ENCODE measurements around the gene CETP.
A peak's percentile ranks its signal among the peaks of the same experiment; 100 is the strongest.
"Not testable (repeated sequence)": the region's sequence is repeated elsewhere in the genome, so short reads cannot be mapped to it uniquely, and the experiment has no call there.

The CETP gene

DNA sequence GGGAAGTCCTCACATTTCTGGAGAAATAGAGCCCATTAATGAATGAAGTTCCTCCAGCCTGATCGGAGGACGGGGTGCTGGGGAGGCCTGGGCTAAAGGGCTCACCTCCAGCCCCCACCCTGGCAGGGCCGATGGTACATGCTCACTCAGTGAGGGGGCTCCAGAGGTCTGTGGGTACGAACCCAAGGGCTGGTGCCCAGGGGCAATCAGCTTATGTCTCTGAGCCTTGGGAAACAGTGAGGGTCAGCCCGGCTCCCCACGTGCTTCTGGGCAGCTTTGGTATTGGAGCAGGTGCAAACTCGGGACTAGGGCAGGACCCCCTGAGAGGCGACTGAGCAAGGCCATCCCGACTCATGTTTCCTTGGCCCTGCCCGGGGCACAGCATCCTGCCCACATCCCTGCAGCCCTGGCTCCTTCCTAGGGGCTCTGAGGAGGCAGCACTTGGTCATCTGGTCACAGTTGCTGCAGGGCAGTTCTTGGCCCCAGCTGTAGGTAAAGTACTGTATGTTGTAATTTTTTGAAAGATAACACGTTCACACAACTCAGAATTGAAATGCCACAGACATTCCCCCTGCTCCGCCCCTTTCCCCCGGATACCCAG is 969 bp upstream of the CETP start:
- DNase-seq, result no peak

DNA sequence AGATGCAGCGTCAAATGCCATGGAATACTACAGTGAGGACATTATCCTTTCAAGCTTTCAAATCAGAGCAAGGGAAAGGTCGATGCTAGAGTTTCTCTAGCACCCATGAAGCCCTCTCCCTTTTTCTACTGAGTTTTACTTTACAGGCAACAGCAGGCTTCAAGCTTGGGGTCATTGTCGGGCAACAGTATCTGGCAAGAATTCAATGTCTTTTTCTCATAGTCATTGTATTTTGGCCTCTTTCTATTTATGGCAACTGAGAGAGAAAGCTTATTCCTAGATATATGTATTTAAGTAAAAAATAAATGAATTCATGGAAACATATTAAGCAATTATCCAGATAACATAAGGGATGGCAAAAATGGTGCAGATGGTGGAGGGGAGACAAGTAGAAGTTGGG is 364 bp upstream of the CETP start:
- DNase-seq, result no peak

- DNase-seq, result peak; percentile 98
These were observed 2.7 kb downstream of the CETP start for GRCh38 chr16:56964243-56965148.

DNA sequence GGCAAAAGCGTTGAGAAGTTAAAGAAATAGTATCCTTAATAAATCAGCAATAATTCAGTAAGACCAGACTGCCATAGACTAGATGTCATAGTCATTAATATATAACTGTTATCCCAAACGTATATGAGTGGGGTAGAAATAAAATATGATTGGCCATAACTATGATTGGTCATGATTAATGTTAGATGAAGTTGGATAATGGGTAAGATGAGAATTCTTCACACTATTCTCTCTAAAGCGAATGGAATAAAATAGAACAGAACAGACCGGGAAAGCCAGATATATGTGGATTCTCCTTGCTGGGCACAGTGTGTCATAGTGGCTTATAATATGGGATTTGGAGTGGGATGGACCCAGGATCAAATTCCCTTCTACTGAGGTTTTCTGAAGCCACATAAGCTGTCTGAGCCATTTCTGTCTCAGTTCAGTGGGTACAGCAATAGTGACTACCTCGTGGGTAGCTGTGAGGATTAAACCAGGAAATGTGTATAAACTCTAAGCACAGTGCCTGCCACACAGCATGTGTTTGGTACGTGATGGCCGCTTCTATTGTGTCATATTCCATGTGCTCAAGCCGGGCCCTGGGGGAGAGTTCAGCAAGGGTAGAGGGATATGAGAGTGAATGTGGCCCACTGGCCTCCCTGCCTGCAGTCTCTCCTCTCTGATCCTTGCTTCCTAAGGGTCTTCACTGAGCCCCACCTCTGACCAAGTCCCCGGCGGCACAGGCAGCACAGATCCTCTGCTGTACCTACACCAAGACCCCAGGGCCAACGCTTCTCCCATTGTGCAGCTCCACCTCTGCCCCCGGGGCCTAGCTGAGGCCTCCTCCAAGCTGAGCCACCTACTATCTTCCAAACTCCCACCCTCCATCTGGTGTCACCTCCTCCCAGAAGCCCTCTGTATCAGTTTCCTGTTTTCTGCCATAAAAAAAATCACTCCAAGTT is 3.7 kb downstream of the CETP start:
- DNase-seq, result peak; percentile 24

GRCh38 chr16:56966093-56966475 is 4.3 kb downstream of the CETP start:
- no peak for DNase-seq

GRCh38 chr16:56967733-56968132 is 6.0 kb downstream of the CETP start:
- DNase-seq, result no peak

GRCh38 chr16:56969769-56970168 is 8.0 kb downstream of the CETP start:
- DNase-seq, result no peak

DNA sequence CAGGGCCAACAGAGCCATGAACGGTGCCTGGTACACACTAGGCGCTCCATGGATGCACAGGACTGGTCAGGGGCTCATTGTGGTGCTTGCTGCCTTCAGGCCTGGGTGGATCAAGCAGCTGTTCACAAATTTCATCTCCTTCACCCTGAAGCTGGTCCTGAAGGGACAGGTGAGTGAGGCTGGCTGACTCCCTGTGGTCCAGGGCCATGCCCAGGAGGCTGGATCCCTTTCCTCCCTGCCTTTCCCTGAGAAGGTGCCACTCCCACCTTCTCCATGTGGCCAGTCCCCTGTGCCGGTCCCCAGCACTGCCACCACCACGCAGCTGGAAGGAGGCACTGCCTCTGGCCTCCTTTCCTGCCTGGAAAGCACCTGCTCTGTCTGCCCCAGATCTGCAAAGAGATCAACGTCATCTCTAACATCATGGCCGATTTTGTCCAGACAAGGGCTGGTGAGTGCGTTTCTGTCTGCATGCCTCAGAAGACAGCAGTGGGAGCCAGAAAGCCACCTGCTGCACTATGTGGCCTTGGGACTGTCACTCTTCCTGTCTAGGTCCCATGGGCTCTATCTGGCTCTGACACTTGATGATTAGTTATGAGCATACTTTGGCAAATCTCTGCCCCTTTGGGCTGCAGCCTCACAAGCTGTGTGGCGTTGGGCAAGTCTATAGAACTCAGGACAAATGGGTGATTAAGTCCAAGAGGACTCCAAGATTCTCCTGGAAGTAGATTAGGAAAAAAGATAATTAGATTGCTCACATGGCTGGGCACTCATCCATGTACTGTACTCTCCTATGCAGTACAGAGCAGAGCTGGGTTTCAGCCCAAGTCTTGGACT is 9.4 kb downstream of the CETP start:
- no peak for DNase-seq

GRCh38 chr16:56971768-56972043 is 10.0 kb downstream of the CETP start:
- no peak for DNase-seq

DNA sequence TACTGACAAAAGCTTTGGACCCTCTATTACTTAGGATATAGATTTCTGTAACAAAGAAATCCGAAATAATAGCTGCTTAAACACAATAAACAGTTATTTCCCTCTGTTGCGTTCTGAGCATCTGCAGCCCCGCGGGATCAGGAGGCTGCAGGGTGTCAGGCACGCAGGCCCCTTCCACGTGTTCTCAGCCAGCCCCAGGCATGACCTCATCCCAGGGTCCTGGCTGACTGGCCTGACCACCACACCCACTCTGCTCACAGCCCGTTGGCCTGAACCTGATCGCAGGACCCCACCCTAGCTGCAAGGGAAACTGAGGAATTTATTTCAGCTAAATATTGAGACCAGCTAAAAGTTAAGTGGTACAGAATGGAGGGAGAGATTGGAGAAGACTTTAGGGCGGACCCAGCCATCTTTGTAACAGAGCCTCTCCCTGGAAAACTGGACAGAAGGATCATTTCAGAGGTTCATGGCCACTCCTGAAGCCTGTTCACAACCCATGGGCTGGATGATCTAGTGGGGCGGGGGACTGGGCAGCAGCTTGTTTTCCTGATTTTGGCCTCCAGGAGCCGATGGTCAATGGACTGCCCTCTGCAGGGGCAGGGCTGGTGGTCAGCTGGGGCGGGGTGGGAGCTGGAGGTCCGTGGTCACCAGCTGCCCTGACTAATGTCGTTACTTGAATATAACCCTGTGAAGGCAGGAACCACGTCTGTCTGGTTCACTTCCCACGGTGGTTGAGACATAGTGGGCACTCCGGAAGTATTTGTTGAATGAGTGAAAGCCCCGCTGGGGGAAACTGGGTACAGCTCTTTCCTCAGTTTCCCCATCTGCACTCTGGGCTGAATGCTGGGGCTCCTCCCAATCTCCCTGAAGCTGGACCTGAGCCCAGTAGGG is 10.9 kb downstream of the CETP start:
- DNase-seq, result no peak

DNA sequence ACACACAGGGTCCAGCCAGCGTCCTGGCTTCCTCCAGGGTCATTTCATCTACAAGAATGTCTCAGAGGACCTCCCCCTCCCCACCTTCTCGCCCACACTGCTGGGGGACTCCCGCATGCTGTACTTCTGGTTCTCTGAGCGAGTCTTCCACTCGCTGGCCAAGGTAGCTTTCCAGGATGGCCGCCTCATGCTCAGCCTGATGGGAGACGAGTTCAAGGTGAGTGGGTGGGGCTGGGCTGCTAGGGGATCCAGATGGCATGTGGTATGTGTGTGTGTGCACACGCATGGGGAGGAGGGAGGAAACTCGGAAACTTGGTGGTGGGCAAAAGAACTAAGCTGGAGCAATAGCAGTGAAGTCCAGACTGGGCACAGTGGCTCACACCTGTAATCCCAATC is 11.5 kb downstream of the CETP start:
- no peak for DNase-seq

- DNase-seq, result not testable (repeated sequence)
These were observed 12.1 kb downstream of the CETP start for GRCh38 chr16:56973899-56974298.

DNA sequence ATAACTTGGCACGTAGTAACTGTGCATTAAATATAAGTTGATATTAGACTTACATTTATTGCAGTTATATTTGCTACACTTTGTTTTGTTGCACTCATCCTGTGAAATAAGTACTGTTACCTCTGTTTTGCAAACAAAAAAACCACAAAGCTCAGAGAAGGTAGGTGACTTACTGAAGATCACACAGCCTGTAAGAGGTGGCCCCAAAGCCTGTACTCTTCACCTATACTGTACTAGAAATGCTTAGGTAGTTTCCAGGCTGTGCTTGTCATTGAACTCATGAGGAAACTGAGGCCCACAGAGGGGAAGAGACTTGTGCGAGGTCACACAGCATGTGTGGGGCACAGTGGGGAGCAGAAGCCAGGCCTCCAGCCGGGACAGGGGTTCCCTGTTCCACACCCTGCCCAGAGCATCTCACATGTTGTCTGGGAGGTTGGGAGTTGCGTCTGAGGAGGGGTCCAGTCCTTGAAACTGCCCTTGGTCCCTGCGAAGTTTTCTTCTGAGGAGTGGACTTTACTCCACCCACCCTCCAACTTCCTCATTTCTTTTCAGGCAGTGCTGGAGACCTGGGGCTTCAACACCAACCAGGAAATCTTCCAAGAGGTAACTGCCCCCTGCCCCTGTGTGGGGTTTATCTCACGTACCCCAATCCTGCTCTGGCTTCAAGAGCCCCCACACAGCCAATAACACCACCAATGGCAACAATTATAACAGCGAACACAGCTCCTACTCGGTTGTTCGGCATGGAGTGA is 13.0 kb downstream of the CETP start:
- DNase-seq, result no peak

DNA sequence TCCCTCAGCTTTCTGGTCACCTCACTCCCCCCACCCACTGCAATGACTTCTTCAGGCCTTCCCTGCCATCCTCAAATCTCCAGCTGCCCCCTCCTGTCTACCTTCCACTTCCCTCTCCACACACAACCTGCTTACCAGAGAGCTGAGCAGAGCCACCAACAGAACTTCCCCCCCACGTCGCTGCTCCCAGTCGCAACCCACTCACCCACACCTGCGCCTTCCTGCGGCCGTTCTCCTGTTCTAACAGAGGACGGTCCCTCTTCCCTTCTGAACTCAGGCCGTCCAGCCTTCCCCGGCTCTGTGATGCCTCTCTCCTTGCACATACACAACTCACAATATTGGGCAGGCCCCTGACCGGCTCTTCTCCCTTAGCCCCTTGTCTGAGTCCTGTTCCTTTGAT is 14.0 kb downstream of the CETP start:
- DNase-seq, result no peak

GRCh38 chr16:56977216-56977615 is 15.5 kb downstream of the CETP start:
- no peak for DNase-seq

- DNase-seq, result no peak
These were observed 16.2 kb downstream of the CETP start for GRCh38 chr16:56977823-56978430.

- DNase-seq, result no peak
These were observed 18.4 kb downstream of the CETP start for GRCh38 chr16:56980201-56980535.

- DNase-seq, result no peak
These were observed 19.3 kb downstream of the CETP start for GRCh38 chr16:56980792-56981724.

GRCh38 chr16:56981729-56982271 is 20.1 kb downstream of the CETP start:
- no peak for DNase-seq
